HUES6 (cell line): Measurements from ENCODE around the gene TMEM9.
A peak's percentile ranks its signal among the peaks of the same experiment; 100 is the strongest.

ENCODE experiments used
- H3K27ac ChIP-seq: 2 replicates; pipeline ENCODE4 v1.7.0; 2013; ENCODE audit warnings: low read depth, mild to moderate bottlenecking, low read length, inconsistent platforms
- H3K27me3 ChIP-seq: 2 replicates; pipeline ENCODE4 v1.6.1; 2013; ENCODE audit warnings: low read length; ENCODE audit not compliant: control insufficient read depth, insufficient read depth
- H3K36me3 ChIP-seq: 2 replicates; pipeline ENCODE4 v1.6.1; 2013; ENCODE audit warnings: low read length; ENCODE audit not compliant: control insufficient read depth, insufficient read depth
- H3K4me1 ChIP-seq: 2 replicates; pipeline ENCODE4 v1.6.1; 2013; ENCODE audit warnings: low read length; ENCODE audit not compliant: control insufficient read depth, insufficient read depth
- H3K4me3 ChIP-seq: 2 replicates; pipeline ENCODE4 v1.5.1; 2013; ENCODE audit warnings: low read depth, low read length
- H3K9ac ChIP-seq: one replicate; pipeline ENCODE4 v1.6.1; 2013; ENCODE audit warnings: mild to moderate bottlenecking, low read length
- H3K9me3 ChIP-seq: 2 replicates; pipeline ENCODE4 v1.6.1; 2013; ENCODE audit warnings: low read depth, low read length; ENCODE audit not compliant: control insufficient read depth, insufficient read depth

TMEM9 gene

GRCh38 chr1:201125800-201126199, 28.5 kb downstream of the TMEM9 start:
- H3K4me3 ChIP-seq = no peak overlapping the region
- peaks cover 14% of the 10 kb centered on the region for H3K4me1 ChIP-seq
- H3K9me3 ChIP-seq = no peaks in the 10 kb centered on the region; the same call in 1 of the 2 replicates
- no peak overlapping the region for H3K27ac ChIP-seq
- H3K27me3 ChIP-seq = peaks cover 11% of the 10 kb centered on the region; the same call in 1 of the 2 replicates
- no peak overlapping the region for H3K9ac ChIP-seq
- no peaks in the 10 kb centered on the region for H3K36me3 ChIP-seq

DNA sequence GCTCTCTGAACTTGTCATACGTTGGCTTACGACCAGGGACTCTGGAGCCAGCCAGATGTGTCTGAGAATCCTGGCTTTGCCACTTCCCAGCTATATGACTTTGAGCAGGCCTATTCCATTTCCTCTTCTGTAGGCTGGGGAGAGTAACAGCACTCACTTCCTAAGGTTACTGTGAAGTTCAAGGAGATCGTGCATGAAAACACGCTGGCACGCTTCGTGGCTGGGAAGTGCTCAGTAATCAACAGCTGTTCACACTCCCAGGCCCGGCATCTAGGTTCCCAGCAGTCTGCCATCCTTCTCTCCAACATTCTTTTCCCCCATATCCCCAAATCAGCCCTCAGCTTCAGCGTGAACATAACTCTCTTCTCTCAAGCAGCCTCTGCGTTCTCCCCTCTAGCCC, 29.3 kb downstream of the TMEM9 start:
- Histone ChIP-seq H3K27ac (no peak overlapping the region), H3K36me3 (no peaks in the 10 kb centered on the region), H3K27me3 (peaks cover 11% of the 10 kb centered on the region; the same call in 1 of the 2 replicates), H3K9me3 (no peaks in the 10 kb centered on the region), H3K4me1 (peaks cover 14% of the 10 kb centered on the region), H3K9ac (no peak overlapping the region), H3K4me3 (no peak overlapping the region)

GRCh38 chr1:201123866-201124265, 30.4 kb downstream of the TMEM9 start:
- Histone ChIP-seq H3K9me3 (no peaks in the 10 kb centered on the region), H3K36me3 (no peaks in the 10 kb centered on the region), H3K27ac (no peak overlapping the region), H3K9ac (no peak overlapping the region), H3K4me1 (peaks cover 17% of the 10 kb centered on the region), H3K4me3 (no peak overlapping the region), H3K27me3 (peaks cover 11% of the 10 kb centered on the region; the same call in 1 of the 2 replicates)

GRCh38 chr1:201122321-201122957, 31.8 kb downstream of the TMEM9 start:
- no peak overlapping the region for H3K9ac ChIP-seq
- H3K4me1 ChIP-seq = peaks cover 10% of the 10 kb centered on the region
- H3K4me3 ChIP-seq = no peak overlapping the region
- H3K27me3 ChIP-seq = peaks cover 14% of the 10 kb centered on the region
- H3K27ac ChIP-seq = no peak overlapping the region
- no peaks in the 10 kb centered on the region for H3K36me3 ChIP-seq
- no peaks in the 10 kb centered on the region for H3K9me3 ChIP-seq

DNA sequence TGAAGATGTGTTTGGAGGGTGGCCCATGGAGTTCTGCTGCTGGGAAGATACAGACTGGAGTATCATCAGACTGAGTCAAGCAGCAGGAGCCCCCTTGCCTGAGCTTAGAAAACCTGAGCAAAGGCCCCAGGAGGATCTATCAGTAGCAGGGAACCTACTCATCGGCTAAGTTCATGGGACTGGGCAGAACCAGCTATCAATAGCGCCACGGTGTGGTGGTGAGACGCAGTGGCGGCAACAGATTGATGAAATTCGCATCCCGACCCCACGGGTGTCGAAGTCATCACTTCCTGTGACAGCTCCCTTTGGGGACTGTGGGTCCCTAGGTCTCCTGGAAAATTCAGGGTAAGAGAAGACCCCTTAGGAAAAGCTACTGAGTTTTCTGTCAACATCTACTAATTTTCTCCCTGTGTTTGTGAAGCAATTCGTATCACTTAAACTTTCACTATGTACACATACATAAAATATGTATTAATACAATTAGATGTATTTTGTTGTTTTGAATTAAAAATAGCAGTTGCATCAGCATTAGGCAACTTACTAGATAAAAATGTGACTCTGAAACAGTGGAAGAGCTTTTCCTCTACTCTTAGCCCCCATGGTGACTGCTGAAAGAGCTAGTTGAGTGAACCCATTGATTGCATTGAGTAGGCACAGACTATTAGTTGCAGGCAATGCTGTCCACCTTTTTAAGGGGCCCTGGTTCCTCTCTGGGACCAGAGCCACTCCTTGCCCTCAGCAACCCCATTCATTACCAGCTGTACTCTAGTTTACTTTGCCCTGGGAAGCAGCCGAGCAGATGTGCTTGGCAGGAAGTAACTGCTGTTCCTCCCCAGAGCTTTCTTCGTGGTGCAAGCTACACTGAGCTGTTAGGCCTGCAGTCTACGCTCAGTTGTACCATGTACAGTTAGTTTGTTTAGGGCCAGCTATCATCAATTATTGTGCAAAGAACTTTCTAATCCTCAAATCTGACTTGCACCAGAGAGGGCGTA, 34.8 kb downstream of the TMEM9 start:
- Histone ChIP-seq H3K27me3 (peaks cover 39% of the 10 kb centered on the region), H3K36me3 (no peaks in the 10 kb centered on the region), H3K4me3 (no peak overlapping the region), H3K27ac (no peak overlapping the region), H3K4me1 (0 out of 2 replicates have a peak, but pooled peaks cover 2% of the 10 kb centered on the region), H3K9ac (no peak overlapping the region), H3K9me3 (no peaks in the 10 kb centered on the region)

DNA sequence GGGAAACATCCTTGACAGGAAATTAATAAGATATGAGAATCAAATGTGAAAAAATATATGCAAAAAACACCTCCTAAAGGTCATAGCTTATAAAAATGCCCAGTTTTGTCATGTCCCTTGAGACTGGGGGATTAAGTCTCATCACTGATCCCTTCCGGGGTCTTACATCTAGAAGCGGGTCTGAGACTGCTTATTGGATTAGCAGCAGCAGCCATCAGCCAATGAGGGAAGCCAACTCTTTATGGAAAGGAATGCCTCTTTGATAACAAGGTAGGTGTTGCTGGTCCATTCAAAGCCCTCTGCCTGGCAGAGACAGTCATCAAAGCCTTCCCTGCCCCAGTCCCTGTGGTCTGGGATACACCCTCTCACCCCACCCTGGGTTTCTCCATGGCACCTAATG, 38.2 kb downstream of the TMEM9 start:
- Histone ChIP-seq H3K4me1 (peaks cover 6% of the 10 kb centered on the region; the same call in 1 of the 2 replicates), H3K9me3 (no peaks in the 10 kb centered on the region), H3K4me3 (no peak overlapping the region), H3K36me3 (no peaks in the 10 kb centered on the region), H3K27me3 (peaks cover 49% of the 10 kb centered on the region), H3K9ac (no peak overlapping the region), H3K27ac (no peak overlapping the region)

- no peak overlapping the region for H3K9ac ChIP-seq
- H3K4me1 ChIP-seq = peaks cover 6% of the 10 kb centered on the region; the same call in 1 of the 2 replicates
- H3K4me3 ChIP-seq = no peak overlapping the region
- no peaks in the 10 kb centered on the region for H3K36me3 ChIP-seq
- H3K27ac ChIP-seq = no peak overlapping the region
- H3K27me3 ChIP-seq = peaks cover 49% of the 10 kb centered on the region
- H3K9me3 ChIP-seq = no peaks in the 10 kb centered on the region
Measured at GRCh38 chr1:201115390-201115937, 38.8 kb downstream of the TMEM9 start.

- Histone ChIP-seq H3K4me3 (peak overlapping the region; percentile 72), H3K27ac (no peak overlapping the region), H3K27me3 (peaks cover 49% of the 10 kb centered on the region), H3K9ac (no peak overlapping the region), H3K36me3 (no peaks in the 10 kb centered on the region), H3K4me1 (peaks cover 3% of the 10 kb centered on the region; the same call in 1 of the 2 replicates), H3K9me3 (no peaks in the 10 kb centered on the region)
Measured at GRCh38 chr1:201114245-201115131, 39.8 kb downstream of the TMEM9 start.

GRCh38 chr1:201113451-201114244, 40.6 kb downstream of the TMEM9 start:
- Histone ChIP-seq H3K27ac (no peak overlapping the region), H3K4me1 (peaks cover 4% of the 10 kb centered on the region; the same call in 1 of the 2 replicates), H3K9me3 (no peaks in the 10 kb centered on the region), H3K36me3 (no peaks in the 10 kb centered on the region), H3K4me3 (0 out of 2 replicates have a peak overlapping the region, but pooled peaks have one; percentile 72), H3K27me3 (peaks cover 49% of the 10 kb centered on the region), H3K9ac (no peak overlapping the region)

- Histone ChIP-seq H3K27me3 (peaks cover 52% of the 10 kb centered on the region), H3K9ac (no peak overlapping the region), H3K9me3 (no peaks in the 10 kb centered on the region), H3K27ac (no peak overlapping the region), H3K4me1 (peaks cover 9% of the 10 kb centered on the region; the same call in 1 of the 2 replicates), H3K36me3 (no peaks in the 10 kb centered on the region), H3K4me3 (no peak overlapping the region)
Measured at GRCh38 chr1:201112926-201113325, 41.3 kb downstream of the TMEM9 start.
